Gastroesophageal sphincter (tissue), 3 donors: ENCODE measurements around the gene NT5M.

Experiments
- EP300 ChIP-seq: sonication (generic); formaldehyde crosslinking; IDR thresholded peaks from one replicate; pipeline ENCODE4 v1.6.1; 2017; ENCODE audit warnings: antibody characterized with exemption, mild to moderate bottlenecking
- POLR2A ChIP-seq, 2 donors: fragments of 450-650 bp; IDR thresholded peaks; one replicate each; pipeline ENCODE4 v1.6.1; 2017; ENCODE audit warnings: antibody characterized with exemption in 2 of 2, mild to moderate bottlenecking in 2 of 2, moderate library complexity in 1 of 2
- POLR2AphosphoS5 ChIP-seq: sonication (generic); formaldehyde crosslinking; IDR thresholded peaks from one replicate; pipeline ENCODE4 v1.6.1; 2017; ENCODE audit warnings: antibody characterized with exemption
- TF ChIP-seq, protein P1 (sequence below), 4 experiments: fragments of 200-600 bp in 2 of 4; fragments of 450-650 bp in 2 of 4; sonication (generic) in 1 of 4; IDR thresholded peaks; one replicate each; pipeline ENCODE4 v1.5.1; 2017 to 2019; ENCODE audit warnings: antibody characterized with exemption in 4 of 4, mild to moderate bottlenecking in 2 of 4, moderate library complexity in 2 of 4

DNA sequence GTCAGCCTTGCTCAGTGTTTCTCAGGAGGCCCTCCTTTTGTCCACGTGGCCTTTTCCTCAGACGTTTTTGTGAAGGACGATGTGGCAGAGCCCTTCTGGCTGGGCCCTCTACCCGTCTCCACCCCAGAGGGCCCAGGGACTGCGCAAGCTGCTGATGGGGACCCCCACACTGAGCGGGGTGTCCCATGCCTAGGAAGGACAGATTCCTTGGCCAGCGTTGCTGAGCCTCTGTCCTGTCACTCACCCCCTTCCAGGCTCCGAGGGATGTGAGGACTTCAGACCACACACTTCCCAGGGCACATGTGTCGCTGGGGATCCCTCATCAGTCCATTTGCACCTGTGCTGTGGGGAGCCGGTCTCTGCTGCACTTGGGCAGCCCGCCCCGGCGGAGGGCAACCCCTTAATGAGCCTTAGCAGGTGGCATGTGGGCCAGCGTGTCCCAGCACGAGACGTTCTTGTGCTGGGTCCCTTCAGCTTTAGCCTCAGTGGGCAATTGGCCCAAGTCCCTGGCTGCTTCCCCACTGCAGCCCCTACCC lies 48.3 kb downstream of the NT5M start:
- TF ChIP-seq, protein P1, sequence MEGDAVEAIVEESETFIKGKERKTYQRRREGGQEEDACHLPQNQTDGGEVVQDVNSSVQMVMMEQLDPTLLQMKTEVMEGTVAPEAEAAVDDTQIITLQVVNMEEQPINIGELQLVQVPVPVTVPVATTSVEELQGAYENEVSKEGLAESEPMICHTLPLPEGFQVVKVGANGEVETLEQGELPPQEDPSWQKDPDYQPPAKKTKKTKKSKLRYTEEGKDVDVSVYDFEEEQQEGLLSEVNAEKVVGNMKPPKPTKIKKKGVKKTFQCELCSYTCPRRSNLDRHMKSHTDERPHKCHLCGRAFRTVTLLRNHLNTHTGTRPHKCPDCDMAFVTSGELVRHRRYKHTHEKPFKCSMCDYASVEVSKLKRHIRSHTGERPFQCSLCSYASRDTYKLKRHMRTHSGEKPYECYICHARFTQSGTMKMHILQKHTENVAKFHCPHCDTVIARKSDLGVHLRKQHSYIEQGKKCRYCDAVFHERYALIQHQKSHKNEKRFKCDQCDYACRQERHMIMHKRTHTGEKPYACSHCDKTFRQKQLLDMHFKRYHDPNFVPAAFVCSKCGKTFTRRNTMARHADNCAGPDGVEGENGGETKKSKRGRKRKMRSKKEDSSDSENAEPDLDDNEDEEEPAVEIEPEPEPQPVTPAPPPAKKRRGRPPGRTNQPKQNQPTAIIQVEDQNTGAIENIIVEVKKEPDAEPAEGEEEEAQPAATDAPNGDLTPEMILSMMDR (IDR thresholded peaks at IDR 0.05), result no peak
- no peak for TF ChIP-seq EP300
- no peak for TF ChIP-seq POLR2A (IDR thresholded peaks at IDR 0.05)
- TF ChIP-seq POLR2AphosphoS5, result no peak
